ENCODE measurements around the gene AP2S1.

AP2S1 gene

GRCh38 chr19:46797881-46798280 lies 52.8 kb downstream of the AP2S1 start:
- DNase-seq: no peak

- DNase-seq: no peak
These were observed 58.7 kb downstream of the AP2S1 start for GRCh38 chr19:46791944-46792343.

- DNase-seq: no peak
These were observed 61.3 kb downstream of the AP2S1 start for GRCh38 chr19:46789371-46789770.

GRCh38 chr19:46788968-46789338 lies 61.7 kb downstream of the AP2S1 start:
- no peak for DNase-seq

DNA sequence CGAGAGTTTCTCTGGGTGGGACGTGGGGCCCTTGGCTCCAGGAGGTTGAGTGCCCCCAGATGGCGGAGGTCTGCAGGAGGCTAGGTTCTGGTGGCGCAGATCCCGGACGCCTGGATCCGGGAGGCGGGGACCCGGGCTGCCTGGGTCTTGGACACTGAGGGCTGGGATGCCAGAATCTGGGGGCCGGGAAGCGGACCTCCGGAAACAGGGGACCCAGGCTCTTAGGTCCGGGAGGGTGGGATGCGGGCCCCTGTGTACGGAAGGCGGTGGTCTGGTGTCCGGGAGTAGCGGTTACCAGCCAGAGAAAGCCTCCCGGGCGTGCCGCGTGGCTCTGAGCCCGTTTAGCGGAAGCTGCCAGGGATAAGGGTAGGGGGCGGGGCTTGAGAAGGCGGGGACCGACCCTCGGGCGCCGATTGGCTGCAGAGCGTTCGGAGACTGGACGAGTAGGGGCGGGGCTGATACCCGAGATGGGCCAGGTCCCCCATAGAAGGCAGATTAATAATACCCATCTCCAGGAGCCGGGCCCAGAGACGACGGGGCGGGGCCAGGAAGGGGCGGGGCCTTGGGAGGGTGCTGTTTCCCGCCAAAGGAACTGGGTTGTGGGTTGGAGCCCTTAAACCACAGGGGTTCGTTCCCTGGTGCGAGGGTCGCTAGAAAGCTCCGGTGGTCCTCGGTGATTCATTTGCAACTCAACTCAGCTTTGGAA lies 62.2 kb downstream of the AP2S1 start, which contains the start of gene SLC1A5:
SLC1A5 (minus strand) TSS at position 333 of the 706 bp plus-strand sequence. CDS start 629 bp downstream, outside the sequence.
- peak; percentile 95 for DNase-seq

Data from activated gamma-delta T cell treated with Interleukin-2 at 50 U/mL for 16 hours (primary cell).